IPS-NIHi11 (cell line): ENCODE measurements around the gene ZNF182.
"Not testable (repeated sequence)": the region's sequence is repeated elsewhere in the genome, so short reads cannot be mapped to it uniquely, and the experiment has no call there.

Experiments used
- DNase-seq: peaks from one replicate; pipeline ENCODE4 v3.0.0; 2012; ENCODE audit warnings: mixed read lengths, low spot score

ZNF182 gene

DNA sequence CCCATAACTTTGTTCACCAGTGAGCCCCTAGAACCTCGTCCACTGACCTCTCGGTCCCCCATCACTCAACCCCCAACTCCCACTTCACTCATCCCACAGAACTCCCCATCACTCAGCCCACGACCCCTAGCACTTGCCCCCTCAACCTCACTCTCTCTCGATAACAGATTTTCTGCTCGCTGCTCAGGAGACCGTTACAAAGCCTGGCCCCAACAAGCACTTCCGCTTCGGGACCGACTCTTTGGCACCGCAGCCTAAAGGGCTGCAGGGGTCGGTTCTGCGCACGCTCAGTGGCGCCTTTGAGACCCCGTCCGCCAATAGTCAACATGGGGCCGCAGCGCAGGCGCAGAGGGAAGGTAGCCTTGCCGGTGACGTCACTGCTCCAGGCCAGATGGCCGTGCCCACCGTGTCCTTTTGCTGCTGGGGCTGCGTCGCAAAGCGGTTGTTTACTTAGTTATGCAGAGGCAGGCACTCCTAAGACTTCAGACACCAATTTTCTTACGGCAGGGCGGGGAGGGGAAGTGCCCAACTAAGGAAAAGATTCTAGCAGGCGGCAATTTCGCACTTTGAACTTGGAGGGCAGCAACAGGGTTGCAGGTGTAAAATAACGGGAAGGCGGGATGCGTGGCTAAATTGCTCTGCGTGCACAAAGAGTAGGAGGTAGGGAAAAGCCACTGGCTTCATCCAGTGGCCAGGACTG, at the start of gene ZNF182:
Gene ZNF182 (minus strand): TSS at position 232 of the 700 bp plus-strand sequence. CDS start 1,380 bp downstream, outside the sequence.
- DNase-seq, result peak; percentile 88

DNA sequence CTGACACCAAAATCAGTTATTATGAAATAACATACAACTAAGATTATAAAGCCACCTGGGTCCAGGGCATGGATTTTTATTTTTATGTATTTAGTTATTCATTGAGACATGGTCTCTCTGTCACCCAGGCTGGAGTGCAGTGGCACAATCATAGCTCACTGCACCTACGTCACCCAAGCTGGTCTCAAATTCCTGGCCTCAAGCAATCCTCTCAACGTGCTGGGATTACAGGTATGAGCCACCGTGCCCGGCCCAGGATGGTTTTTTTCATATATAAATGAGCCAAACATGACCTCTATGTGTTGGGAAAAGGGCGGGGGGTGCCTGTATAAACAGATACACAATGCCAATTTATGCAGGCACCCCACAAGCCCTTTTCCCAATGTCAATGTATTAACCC, 43.1 kb upstream of the ZNF182 start:
- no peak for DNase-seq

DNA sequence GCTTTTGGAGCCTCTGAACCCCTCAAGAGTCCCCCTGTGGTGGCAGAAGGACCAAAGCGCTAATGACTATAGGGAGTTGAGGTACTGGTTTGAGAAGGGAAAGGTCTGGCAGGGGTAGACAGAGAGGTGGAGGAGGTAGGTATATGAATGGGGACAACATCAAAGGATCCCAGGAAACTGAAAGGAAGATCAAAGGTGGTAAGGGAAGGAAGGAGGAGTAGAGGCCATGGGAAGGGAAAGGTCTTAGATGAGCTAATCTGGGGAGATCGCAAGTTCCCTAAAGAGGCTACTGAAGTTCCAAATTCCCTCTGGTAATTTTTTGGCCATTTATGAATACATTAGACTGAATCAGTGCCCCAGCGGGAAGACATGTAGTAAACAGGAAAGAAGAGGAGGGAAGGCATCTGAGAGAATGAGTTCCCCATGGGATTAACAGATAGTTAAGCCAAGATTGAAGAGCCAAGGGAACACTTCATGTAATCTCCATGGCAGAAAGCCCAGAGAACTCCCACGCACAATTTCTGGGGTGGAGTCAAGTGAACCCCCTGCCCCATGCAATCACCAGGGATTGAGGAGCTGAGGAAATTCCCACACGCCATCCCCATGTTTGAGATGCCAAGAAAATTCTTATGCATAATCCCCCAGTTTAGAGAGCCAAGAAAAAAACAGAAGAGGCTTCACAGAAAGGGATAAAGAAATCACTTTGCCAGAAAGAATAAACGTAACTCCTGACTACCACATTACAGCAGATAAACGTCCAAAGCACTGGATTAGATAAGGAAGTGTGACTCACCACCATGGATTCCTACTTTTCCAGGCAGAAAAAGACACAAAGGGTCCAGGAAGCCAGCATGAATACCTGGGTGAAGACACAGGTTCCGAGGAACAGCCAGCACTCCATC, 41.9 kb upstream of the ZNF182 start:
- no peak for DNase-seq

DNA sequence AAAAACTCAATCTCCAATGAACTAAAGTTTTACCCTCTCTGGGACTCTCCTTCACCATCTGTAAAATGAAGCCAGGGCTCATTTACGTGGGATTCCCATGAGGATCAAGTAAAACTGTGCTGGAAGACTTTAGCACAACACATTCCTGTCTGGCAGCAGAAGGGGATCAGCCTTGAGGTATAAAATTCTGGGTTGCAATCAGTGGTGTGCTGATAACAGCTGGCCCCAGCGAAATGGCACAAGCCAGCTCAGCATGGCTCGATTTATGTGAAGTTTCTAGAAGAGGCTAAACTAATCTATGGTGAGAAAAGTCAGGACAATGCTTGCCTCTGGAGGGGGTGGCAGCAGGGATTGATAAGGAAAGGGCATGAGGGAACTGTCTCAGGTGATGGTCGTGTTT, 39.3 kb upstream of the ZNF182 start:
- DNase-seq, result no peak

DNA sequence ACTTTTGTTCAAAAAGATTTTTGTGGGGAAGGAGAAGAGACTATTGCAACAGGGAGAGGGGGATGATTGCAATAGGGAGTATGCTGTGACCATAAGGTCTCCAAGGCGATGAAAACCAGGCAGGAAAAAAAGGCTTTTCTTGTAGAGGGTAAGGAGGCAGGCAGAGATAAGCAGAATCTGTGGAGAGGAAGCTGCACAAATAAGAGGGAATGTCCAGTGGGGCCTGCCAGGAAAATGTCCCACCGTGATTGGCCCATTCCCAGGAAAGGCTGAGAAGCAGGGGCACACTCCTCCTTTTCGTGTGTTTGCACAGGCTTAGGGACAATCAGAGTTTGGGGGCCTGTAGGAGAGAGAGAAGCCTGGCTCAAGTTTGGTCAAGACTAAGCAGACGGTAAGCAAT, 32.1 kb upstream of the ZNF182 start:
- DNase-seq, result no peak

DNA sequence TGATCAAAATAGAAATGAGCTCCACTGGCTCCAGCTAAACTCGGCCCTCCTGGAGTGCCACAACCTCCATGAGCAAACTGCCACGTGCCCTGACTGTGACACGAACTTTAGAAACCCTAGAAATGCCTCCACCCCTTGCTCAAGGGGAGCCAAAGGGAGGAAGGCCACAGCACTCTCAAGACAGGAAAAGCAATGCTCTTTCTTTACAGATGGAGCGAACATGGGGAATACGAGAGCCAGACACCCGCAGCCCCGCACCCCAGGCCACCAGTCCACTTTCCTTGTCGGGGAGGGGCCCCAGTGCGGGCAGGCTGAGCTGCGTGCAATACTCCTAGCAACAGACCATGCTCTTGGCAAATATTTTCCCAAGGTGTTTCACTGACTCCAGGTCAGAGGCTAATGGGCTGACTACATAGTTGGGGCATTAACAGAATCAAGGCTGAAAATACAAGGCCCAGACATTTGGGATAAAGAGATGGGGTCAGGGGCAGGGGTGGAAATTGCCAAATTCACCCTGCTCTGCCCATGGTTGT, 26.9 kb upstream of the ZNF182 start:
- not testable (repeated sequence) for DNase-seq

DNA sequence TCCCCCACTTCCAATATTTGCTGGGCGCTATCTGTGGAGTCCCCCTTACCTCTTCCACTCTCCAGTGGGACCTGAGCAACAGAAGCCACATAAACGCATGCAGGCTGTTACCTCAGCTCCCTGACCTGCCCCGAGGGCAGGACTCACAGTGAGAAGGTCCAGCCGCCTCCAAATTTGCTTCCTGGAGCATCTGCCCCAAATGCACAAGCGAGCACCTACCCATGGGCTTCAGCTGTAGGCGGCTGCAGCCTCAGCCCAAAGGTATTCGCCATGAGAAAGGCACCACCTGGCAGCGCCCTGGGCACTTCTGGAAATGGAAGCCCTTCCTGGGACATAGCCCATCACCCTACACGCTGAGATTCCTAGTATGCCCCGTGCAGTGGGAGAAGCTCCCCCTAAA, 26.4 kb upstream of the ZNF182 start:
- DNase-seq, result no peak

DNA sequence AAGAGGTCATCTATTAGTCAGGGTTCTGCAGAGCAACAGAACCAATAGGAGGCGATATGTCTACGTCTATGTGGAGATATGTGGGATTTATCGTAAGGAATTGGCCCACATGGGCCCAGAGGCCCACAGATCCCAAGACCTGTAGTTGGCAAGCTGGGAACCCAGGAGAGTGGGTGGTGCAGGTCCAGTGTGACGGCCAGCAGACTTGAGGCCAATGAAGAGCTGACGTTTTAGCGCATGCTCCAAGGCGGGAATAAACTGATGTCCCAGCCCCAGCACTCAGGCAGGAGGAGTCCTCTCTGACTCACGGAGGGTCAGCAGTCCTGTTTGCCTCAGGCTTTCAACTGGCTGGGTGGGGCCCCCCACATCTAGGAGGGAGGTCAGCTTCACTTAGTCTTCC, 24.3 kb upstream of the ZNF182 start:
- no peak for DNase-seq

DNA sequence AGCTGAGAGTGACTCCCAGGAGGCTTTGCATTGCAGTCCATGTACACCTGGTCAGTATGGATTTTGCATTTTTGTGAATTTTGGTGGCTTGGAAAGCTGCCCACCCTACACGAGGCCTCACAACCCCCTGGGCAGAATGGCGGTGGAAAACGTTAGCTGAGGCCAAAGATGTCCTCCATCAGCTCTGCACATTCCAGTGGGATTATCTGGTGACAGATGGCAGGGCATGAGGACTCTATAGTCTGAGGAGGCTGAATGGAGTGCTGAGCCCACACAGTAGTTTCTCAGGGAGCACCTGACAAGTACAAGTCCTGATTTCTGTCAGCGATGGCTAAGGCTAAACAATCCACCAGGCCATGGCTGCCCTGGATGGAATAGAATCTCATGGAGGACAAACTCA, 23.8 kb upstream of the ZNF182 start:
- not testable (repeated sequence) for DNase-seq

DNA sequence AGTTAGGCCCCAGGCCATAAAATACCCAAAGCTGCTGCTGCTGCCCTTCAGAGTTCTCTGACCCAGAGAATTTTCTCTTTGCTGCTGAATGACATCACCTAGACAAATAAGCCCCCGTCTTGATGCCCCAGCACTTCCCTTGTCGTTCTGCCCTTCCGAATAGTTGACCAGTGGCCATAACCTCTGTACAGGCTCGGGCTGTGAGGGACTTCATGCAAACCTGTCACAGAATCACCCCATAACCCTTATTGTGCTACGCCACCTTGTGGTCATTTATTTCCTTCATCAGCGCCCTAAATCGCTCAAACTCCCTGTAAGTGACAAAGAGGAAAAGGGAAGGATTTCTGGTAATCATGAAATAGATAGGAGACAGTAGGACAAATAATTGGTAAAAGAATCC, 21.8 kb upstream of the ZNF182 start:
- DNase-seq, result peak; percentile 27

DNA sequence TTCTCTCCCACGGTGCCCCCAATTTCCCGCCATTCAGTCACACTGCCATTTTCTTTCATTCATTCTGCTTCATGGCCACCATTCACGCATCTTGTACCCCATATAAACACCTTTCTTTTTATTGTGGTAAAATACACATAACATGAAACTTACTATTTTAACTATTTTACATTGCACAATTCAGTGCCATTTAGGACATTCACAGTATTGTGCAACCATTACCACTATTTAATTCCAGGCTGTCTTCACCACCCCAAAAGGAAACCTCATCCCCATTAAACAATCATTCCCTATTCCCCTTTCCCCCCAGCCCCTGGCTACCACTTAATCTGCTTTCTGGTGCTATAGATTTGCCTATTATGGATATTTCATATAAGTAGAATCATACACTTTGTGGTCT, 18.9 kb upstream of the ZNF182 start:
- DNase-seq, result no peak

DNA sequence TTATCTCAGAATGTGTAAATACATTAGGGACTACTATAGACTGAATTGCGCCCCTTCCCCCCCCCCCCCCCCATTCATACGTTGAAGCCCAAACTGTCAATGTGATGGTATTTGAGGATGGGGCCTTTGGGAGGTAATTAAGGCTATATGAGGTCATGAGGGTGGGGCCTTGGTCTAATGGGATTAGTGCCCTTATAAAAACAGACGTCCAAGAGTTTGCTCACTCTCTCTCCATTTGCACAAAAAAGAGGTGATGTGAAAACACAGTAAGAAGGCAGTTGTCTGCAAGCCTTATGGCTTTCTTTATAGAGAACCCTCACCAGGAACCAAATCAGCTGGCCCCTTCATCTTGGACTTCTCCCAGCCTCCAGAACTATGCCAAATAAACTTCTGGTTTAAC, 18.3 kb upstream of the ZNF182 start:
- DNase-seq, result no peak

DNA sequence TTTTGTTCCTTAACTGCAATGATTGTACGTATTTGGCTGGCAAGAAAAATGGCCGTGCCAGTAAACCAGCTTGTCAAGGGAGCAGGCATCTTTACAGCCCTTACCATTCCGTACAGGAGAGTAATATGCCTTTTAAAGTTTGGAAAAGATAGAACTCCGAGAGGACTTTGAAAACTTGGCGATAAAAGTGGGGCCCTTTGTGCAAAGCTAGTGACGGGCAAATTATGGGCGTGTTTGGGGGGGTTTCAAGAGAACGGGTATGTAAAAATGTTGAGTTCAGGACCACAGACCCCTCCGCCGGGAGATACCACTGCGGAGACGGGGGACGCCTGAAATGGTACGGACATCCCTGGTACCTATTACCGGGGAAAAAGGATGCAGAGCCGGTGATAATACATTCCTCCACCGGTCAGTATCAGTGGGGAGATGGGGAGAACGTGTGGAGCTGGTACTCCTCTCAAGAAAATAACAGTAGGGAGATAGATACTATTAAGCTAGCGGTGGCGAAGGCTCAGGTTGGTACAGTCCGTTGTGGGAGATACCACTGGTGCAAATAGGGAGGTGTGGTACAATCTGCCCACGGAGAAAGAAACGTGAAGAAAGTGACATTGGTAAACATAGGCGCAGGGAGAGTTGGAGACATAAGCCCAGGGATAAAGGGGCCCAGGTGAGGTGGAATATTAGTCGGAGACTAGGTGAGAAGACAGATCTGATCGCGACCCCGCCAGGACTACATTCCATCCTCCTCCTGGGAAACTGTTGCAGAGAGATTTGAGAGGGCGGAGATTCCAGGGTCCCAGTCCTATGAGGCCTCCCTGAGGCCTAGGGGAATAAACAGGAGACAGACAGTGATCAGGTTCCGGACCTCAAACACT, 17.5 kb upstream of the ZNF182 start:
- peak; percentile 52 for DNase-seq

DNA sequence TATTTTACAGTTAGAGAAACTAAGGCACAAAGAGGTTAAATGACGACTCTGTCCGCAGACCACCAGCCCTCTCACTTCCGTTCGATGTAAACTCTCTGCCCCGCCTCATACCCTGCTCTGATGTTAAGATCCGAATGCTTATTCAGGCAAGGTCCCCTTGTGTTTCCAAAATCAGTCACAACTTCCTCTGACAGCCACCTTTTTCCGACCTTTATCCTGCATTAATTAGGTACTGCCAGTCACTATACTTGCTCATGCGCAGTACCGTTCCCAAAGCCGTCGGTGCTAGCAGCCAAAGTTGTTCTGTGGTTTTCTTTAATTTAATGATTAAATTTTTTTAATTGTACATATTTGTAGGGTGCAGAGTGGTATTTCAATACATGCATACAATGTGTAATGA, 16.7 kb upstream of the ZNF182 start:
- not testable (repeated sequence) for DNase-seq

DNA sequence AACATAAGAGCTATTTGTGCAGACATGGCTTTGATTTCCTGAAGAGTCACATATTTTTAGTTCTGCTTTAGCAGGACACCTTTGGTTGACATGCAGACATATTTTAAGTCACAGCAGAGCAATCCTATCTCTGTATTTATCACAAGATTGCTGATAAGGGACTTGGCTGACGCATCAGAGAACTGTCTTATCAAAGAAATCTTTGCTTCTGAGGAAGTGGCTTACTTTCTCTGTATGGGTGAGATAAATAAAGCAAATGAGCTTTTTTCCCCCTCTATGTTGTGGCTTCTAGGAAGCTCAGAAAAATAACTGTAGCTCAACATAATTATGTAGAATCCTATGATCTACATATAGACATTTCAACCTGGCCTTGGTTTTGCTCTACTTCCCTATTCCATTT, 16.1 kb upstream of the ZNF182 start:
- DNase-seq, result not testable (repeated sequence)

DNA sequence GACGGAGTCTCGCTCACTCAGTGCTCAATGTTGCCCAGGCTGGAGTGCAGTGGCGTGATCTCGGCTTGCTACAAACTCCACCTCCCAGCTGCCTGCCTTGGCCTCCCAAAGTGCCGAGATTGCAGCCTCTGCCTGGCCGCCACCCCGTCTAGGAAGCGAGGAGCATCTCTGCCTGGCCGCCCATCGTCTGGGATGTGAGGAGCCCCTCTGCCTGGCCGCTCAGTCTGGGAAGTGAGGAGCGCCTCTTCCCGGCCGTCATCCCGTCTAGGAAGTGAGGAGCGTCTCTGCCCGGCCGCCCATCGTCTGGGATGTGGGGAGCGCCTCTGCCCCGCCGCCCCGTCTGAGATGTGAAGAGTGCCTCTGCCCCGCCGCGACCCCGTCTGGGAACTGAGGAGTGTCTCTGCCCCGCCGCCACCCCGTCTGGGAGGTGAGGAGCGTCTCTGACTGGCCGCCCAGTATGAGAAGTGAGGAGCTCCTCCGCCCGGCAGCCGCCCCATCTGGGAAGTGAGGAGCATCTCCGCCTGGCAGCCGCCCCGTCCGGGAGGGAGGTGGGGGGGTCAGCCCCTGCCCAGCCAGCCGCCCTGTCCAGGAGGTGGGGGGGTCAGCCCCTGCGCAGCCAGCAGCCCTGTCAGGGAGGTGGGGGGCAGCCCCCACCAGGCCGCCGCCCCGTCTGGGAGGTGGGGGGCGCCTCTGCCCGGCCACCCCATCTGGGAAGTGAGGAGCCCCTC, 13.0 kb upstream of the ZNF182 start:
- not testable (repeated sequence) for DNase-seq

DNA sequence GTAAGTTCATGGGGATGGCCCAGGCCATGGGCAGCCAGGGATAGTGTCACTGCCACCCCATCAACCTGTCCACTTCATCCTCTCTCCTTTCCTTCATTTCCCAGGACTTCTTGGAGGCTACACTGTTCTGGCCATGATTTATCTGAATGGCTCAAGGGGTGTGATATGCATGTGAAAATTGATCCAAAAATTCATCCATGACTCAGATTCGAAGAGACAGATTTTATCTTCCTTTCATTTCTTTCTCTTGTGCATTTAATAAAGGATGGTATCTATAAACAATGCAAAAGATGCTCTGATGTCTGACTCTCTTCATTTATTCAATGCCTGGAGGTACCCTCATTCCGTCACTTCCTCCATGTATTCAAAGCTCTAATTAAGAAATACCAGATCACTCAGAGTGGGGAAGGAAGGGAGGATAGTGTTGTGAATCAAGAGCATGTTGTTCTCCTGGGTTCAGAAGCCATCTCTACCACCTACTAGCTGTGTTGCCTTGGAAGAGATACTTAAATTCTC, 5.7 kb upstream of the ZNF182 start:
- not testable (repeated sequence) for DNase-seq

DNA sequence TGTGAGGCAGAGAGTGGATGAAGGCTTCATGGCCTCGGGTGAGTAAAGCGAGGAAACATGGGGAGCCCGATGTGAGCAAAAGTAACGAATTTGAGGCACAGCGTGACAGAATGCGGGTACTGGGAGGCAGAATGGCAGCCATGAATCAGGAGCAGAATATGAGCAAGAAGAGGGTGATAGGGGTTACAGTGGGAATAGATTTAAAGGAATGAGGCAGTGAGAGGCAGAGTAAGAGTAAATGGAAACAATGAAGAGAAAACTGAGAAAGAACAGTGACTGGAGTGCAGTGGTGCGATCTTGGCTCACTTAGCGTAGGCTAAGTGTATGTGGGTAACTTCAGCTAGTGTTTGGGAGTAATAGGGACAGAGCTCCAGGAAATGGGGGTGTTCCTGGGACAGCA, 2.9 kb upstream of the ZNF182 start, which contains the start of gene SPACA5:
Gene SPACA5 (plus strand): TSS at position 301 of the 400 bp plus-strand sequence. CDS start 815 bp downstream, outside the sequence.
- DNase-seq, result not testable (repeated sequence)

DNA sequence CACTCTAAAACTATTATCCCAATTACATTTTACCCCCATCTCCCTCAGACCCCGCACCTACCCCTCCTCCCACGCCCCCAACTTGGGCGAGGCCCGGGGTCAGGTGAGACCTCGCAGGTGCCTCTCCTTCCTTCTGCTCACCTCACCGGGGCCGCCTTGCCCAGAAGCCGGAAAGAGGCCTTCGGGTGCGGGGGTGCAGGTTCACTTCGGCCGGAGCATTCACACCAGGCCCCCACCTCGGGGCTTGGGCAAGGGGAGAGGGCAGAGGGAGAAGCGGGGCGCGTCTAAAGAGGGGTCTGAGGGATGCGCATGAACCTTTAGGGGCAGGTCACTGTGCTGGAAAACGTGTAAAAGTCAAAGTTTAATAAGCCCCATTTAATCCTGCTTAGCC, 427 bp downstream of the ZNF182 start:
- peak; percentile 13 for DNase-seq

DNA sequence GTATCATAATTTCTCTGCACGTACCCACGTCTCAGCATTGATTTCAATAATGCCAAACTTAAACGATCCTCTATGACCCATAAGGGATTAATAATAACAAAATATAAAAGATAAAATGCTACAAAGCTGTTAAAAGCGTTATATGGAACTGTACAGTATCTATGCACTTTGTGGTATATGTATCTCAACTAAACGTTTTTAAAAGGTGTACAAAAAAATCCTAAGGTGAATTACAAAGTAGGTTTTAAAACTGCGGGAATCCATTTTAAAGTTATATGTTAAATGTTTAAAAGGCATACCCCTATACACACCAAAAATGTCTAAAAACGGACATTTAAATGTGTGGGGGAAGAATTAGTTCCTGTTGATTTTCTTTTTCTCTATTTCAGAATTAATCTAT, 860 bp downstream of the ZNF182 start:
- no peak for DNase-seq

DNA sequence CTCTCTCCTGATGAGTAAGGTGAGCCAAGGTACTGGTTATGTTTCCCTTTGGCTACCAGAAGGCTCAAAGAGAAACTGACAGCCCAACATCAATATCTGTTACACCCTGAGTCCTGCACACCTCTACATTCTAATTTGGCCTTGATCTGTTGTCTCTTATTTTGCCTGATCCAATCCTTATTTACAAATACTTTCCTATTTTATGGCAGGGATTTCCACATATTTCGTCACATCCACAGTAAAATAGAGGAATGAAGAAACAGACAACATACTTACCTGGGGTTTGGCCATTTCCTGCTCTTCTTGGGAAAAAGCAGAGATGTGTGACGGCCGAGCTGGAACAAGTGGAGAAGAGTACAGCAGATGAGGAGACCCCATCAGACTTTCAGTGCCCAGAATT, 1.5 kb downstream of the ZNF182 start:
- DNase-seq, result no peak
